ENCODE measurements around the gene FCGR3A.
"Not testable (repeated sequence)": the region's sequence is repeated elsewhere in the genome, so short reads cannot be mapped to it uniquely, and the experiment has no call there.

Gene FCGR3A

GRCh38 chr1:161549652-161550051 is at the start of gene FCGR3A:
Gene FCGR3A, minus strand, starts transcription at chr1:161549818. Its CDS starts 82 bp downstream, at chr1:161549736.
- DNase-seq (ENCODE audit: low spot score) = no peak

- DNase-seq (ENCODE audit: low spot score) = not testable (repeated sequence)
Observed at GRCh38 chr1:161597077-161597476, 47.5 kb upstream of the FCGR3A start.

DNA sequence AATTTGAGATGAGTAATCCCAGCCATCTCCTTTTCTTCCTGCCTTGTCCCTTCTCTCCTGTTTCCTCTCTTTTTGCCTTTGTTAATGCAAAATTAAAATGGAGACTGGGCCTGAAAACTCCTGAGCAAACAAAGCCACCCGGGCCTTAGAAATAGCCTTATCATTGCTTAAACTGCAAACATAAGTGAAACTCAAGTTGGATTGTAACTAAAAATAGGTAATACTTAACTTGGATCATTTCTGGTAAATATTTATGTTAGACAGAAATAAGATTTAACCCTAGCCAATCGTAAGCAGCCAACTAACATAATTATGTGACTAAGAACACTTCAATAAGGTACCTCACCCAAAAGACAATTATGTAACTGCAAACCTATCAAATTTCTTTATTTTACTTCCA is 46.0 kb upstream of the FCGR3A start:
- DNase-seq (ENCODE audit: low spot score) = not testable (repeated sequence)

DNA sequence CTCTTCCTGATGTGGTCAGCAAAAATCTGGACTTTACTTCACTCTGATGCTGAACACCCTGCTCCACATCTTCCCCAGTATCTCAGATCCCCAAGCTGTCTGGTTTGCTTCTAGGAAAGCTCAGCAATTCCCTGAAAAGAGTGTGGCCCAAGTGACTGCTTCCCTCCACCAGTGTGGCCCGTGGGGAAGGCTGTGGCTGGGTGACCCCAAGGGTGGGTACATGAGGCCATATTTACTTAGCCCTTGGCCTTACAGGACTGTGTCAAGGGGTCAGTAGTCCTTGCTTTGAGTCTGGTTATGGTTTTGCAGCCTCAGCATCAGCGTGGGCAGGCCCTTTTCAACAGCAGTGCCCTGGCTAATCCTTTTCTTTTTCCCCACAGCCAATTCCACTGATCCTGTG is 45.6 kb upstream of the FCGR3A start:
- DNase-seq (ENCODE audit: low spot score) = not testable (repeated sequence)

DNA sequence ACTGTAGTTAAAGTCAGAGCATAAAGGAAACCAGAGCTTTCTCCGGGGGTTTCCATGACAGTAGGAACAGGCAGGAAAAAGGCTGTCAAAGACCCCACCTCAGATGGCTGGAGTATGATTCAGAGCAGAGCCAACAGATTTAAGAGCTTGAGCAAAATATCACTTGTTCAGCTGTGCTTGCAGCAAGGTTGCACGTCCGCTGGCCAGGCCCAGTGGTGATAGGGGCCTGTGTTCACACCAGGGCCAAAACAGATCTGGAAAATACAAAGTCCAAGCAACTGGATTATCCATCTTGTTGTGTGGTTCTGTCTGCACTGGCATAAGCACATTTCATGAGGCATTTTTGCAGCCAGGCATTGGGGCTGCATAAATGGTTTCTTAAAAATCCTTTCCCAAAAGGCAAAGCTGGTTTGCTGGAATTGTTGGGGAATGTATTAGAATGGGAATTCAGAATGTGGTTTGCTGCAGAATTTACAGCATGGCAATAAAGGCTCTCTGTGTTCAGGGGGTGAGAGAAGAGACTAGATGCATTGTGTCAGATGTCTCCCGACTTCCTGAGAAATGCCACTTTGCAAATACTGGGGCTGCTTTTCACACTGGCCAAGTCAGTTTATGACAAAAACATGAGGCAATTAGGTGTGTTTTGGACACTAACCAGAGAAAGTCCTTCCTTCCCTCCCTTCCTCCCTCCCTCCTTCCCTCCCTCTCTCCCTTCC is 44.8 kb upstream of the FCGR3A start:
- DNase-seq (ENCODE audit: low spot score) = not testable (repeated sequence)

- DNase-seq (ENCODE audit: low spot score) = not testable (repeated sequence)
Observed at GRCh38 chr1:161593092-161593755, 43.6 kb upstream of the FCGR3A start.

- DNase-seq (ENCODE audit: low spot score) = not testable (repeated sequence)
Observed at GRCh38 chr1:161592586-161592985, 43.0 kb upstream of the FCGR3A start.

DNA sequence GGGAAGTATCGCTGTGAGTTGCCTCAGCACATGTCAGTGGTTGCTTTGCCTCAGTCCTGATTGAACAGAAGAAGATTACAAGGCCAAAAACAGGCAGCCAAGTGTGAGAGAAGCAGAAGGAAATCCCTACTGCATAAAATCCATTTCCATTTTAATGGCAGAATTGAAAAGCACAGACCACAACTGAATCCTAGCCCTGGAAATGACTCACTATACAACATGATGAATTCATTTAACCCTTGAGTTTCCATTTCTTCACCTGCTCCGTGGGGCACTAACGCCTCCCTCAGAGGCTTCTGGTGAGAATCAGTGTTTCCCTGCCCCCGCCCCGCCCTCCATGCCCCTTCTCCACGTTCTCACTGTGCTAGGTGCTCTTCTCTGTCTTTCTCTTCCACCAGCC is 40.3 kb upstream of the FCGR3A start:
- not testable (repeated sequence) for DNase-seq (ENCODE audit: low spot score)

- DNase-seq (ENCODE audit: low spot score) = not testable (repeated sequence)
Observed at GRCh38 chr1:161589365-161589764, 39.7 kb upstream of the FCGR3A start.

GRCh38 chr1:161588596-161588995 is 39.0 kb upstream of the FCGR3A start:
- DNase-seq (ENCODE audit: low spot score) = not testable (repeated sequence)

DNA sequence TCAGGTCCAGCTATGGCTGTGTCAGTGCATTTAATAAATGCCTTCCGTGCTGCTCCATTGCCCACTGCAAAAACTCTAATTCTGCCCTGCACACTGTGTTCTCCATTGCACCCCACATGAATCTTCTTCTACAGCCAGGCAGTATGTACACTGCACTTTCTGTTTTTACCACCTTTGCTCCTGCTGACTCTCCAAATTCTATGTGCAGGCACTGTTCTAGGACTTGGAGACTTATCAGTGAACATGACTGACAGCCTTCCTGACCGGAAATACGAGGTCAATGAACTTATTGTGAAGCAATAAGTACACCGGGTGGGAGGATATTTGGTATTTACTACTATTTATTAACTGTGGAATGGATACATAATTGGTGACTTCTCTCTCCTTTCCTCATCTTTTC is 33.3 kb upstream of the FCGR3A start:
- not testable (repeated sequence) for DNase-seq (ENCODE audit: low spot score)

GRCh38 chr1:161580879-161581537 is 31.4 kb upstream of the FCGR3A start:
- DNase-seq (ENCODE audit: low spot score) = not testable (repeated sequence)

DNA sequence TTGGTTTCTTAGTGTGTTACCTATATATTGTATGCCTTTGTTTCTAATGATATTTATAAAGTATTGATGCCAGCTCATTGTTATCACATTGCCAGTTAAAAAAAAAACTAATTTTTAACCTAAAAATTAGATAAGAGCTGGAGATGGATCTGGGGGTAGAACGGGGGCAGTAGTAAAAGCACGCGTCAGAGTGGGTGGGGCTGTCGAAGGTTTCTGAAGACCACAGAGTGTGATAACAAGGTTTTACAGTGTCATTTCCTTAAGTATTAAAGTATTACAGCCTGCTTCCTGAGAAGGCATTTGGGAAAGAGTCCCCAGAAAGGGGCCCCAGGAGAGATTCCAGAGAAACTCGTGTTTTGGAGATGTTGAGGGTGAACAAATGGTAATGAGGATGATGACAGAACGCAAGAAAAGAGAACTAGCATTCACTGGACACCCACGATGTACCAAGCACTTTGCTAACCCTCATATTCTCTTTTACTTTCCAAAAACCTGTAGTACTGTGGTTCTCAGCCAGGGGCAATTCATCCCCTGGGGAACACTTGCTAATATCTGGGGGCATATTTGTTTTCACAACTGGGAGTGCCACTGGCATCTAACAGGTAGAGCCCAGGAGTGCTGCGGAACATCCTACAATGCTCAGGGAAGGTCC is 30.4 kb upstream of the FCGR3A start:
- not testable (repeated sequence) for DNase-seq (ENCODE audit: low spot score)

- DNase-seq (ENCODE audit: low spot score) = not testable (repeated sequence)
Observed at GRCh38 chr1:161576676-161577075, 27.1 kb upstream of the FCGR3A start.

DNA sequence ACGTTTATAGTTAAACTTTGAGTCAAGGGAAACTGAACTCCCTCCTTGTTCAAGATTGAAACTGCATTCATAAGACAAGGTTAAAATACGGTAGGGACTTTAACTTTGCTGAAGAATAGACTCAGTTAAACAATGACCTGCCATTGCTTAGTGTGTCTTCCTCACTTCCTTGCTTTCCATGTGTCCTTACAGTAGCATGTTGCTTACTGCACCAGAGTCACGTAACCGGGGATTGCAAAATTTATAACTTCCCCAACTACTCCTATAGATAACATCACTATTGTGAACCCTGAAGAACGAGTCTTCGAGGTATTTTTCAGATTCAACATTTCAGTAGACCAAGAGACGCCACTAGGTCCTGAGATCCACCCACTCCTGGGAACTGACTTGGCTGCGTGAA is 22.1 kb upstream of the FCGR3A start:
- not testable (repeated sequence) for DNase-seq (ENCODE audit: low spot score)

DNA sequence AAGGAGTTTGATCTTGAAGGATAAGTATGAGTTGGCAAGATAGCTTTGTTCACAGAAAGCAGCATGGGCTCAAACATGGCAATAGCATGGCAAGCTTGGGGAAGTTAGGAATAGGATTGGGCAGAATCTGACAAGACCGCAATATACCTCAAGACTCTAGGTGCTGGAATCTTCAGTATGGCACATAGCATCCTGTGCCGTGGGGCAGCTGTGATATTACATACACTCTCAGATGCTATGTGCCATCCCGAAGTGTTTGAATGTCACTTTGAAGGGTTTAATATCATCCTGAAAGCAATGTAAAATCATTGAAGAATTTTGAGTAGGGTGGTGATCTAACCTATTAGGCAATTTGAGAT is 17.0 kb upstream of the FCGR3A start:
- DNase-seq (ENCODE audit: low spot score) = not testable (repeated sequence)

- DNase-seq (ENCODE audit: low spot score) = not testable (repeated sequence)
Observed at GRCh38 chr1:161563522-161563921, 13.9 kb upstream of the FCGR3A start.

DNA sequence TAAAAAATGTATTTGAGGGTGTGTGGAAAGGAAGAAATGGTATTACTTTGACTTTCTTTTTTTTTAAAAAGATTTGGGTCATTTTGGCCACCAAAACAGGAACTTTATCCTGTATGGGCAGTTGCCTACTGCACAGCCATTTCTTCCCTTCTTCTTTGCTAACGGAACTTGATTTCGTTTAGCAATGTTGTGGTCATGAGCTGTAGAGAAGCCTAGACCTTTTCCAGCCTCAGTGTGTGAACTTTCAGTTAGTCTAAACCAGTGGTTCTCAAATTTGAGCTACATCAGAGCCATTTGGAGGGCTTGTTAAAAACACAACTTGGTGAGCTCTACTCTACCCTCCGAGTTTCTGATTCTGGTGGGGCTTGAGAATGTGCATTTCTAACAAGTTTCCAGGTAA is 12.8 kb upstream of the FCGR3A start:
- DNase-seq (ENCODE audit: low spot score) = not testable (repeated sequence)

DNA sequence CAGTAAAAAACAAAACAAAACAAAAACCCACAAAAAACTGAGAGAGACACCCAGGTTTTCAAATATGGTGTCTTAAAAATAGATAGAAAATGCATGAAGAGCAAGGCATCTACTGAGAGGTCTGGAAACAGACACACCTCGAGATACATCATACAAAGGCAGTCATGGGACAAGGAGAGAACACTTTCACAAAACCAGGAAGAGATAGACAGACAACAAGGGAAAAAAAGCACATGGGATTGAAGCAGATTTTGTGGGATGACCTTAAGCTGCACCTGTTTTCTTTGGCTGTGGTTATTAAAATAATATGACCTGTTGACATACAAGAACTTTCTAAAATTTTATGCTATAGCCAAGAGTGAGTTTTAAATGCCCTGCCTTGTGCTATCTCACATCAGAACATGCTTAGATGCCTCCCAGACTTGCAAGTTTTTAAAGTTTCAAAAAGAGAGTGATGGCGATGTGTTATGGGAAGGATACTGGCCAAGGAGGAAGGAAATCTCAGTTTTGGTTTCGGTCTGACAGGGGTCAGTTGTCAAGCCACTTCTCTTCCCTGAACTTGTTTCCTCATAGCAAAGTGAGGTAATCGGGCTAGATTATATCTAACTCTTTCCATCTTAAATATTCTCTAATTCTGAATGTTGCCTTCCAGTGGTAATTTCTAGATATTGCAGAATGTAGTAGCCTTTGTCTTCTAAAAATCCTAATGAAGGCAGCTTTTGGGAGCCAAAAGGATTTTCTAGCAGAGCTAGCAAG is 11.5 kb upstream of the FCGR3A start:
- not testable (repeated sequence) for DNase-seq (ENCODE audit: low spot score)

GRCh38 chr1:161557506-161558450 is 8.2 kb upstream of the FCGR3A start:
- not testable (repeated sequence) for DNase-seq (ENCODE audit: low spot score)

All from RKO (cell line).